OCI-LY3 (cell line): ENCODE data around the gene SEC14L3.

Experiments
- H2AFZ ChIP-seq: fragments of 200-600, 300-600 bp; shearing (Covaris generic); 2 replicates; pipeline ENCODE4 v1.6.0; 2014; ENCODE audit warnings: antibody characterized with exemption, low read depth, low read length
- H3K27ac ChIP-seq: fragments of 200-600, 300-600 bp; sonication (generic); 2 replicates; pipeline ENCODE4 v1.5.1; 2014; ENCODE audit warnings: mild to moderate bottlenecking, low read length, moderate library complexity, mixed read lengths
- H3K27me3 ChIP-seq: fragments of 200-600, 300-600 bp; sonication (generic); 2 replicates; pipeline ENCODE4 v1.6.1; 2014; ENCODE audit warnings: low read depth, low read length, mixed read lengths
- H3K36me3 ChIP-seq: fragments of 200-600, 300-600 bp; sonication (generic); replicated peaks from 2 replicates; pipeline ENCODE3; 2014; ENCODE audit warnings: low read depth, low read length, mixed read lengths
- H3K4me1 ChIP-seq: fragments of 300-600, 200-600 bp; sonication (generic); 2 replicates; pipeline ENCODE4 v1.6.1; 2014; ENCODE audit warnings: low read length, mixed read lengths
- H3K4me2 ChIP-seq: fragments of 200-600, 300-600 bp; sonication (generic); 2 replicates; pipeline ENCODE4 v1.6.1; 2014; ENCODE audit warnings: low read length, mixed read lengths
- H3K4me3 ChIP-seq: fragments of 300-600, 200-600 bp; sonication (generic); 2 replicates; pipeline ENCODE4 v1.5.1; 2014; ENCODE audit warnings: antibody characterized with exemption, mild to moderate bottlenecking, low read length, moderate library complexity
- H3K79me2 ChIP-seq: fragments of 300-600, 200-600 bp; shearing (Covaris generic); 2 replicates; pipeline ENCODE4 v1.6.1; 2014; ENCODE audit warnings: mild to moderate bottlenecking, low read length, mixed read lengths
- H3K9ac ChIP-seq: fragments of 300-600, 200-600 bp; shearing (Covaris generic); 2 replicates; pipeline ENCODE4 v1.6.0; 2014; ENCODE audit warnings: mild to moderate bottlenecking, low read length, moderate library complexity
- H3K9me3 ChIP-seq: fragments of 200-600, 300-600 bp; shearing (Covaris generic); 2 replicates; pipeline ENCODE4 v1.6.1; 2014; ENCODE audit warnings: low read length, mixed read lengths; ENCODE audit not compliant: insufficient read depth
- H4K20me1 ChIP-seq: fragments of 200-600, 300-600 bp; sonication (generic); 2 replicates; pipeline ENCODE4 v1.6.1; 2016; ENCODE audit warnings: low read length, mixed read lengths; ENCODE audit not compliant: insufficient read depth
- EZH2phosphoT487 ChIP-seq: fragments of 200-600 bp; shearing (Covaris generic); IDR thresholded peaks from 2 replicates; pipeline ENCODE4 v1.6.1; 2018; ENCODE audit warnings: antibody characterized with exemption, mixed run types, low read depth
- TF ChIP-seq, protein P1 (sequence below): fragments of 200-600, 300-600 bp; sonication (generic); IDR thresholded peaks from 2 replicates; pipeline ENCODE4 v1.5.1; 2014; ENCODE audit warnings: antibody characterized with exemption, low read length, low read depth

SEC14L3 gene

GRCh38 chr22:30439226-30439625 lies 32.6 kb downstream of the SEC14L3 start:
- Histone ChIP-seq H3K4me3 (no peak overlapping the region), H3K79me2 (no peaks in the 10 kb centered on the region), H3K27me3 (no peaks in the 10 kb centered on the region), H3K9ac (no peak overlapping the region), H4K20me1 (no peaks in the 10 kb centered on the region), H3K27ac (no peak overlapping the region), H3K4me1 (peaks cover 24% of the 10 kb centered on the region), H3K4me2 (no peak overlapping the region), H3K36me3 (peaks cover 18% of the 10 kb centered on the region), H3K9me3 (no peaks in the 10 kb centered on the region), H2AFZ (no peak overlapping the region)
- TF ChIP-seq, protein P1, sequence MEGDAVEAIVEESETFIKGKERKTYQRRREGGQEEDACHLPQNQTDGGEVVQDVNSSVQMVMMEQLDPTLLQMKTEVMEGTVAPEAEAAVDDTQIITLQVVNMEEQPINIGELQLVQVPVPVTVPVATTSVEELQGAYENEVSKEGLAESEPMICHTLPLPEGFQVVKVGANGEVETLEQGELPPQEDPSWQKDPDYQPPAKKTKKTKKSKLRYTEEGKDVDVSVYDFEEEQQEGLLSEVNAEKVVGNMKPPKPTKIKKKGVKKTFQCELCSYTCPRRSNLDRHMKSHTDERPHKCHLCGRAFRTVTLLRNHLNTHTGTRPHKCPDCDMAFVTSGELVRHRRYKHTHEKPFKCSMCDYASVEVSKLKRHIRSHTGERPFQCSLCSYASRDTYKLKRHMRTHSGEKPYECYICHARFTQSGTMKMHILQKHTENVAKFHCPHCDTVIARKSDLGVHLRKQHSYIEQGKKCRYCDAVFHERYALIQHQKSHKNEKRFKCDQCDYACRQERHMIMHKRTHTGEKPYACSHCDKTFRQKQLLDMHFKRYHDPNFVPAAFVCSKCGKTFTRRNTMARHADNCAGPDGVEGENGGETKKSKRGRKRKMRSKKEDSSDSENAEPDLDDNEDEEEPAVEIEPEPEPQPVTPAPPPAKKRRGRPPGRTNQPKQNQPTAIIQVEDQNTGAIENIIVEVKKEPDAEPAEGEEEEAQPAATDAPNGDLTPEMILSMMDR = no peak
- TF ChIP-seq EZH2phosphoT487 = no peak

GRCh38 chr22:30438559-30438958 lies 33.3 kb downstream of the SEC14L3 start:
- H3K4me1 ChIP-seq = peaks cover 24% of the 10 kb centered on the region
- H2AFZ ChIP-seq = no peak overlapping the region
- H4K20me1 ChIP-seq = no peaks in the 10 kb centered on the region
- no peak overlapping the region for H3K27ac ChIP-seq
- no peaks in the 10 kb centered on the region for H3K27me3 ChIP-seq
- H3K79me2 ChIP-seq = no peaks in the 10 kb centered on the region
- H3K9ac ChIP-seq = no peak overlapping the region
- peaks cover 22% of the 10 kb centered on the region for H3K36me3 ChIP-seq
- no peak overlapping the region for H3K4me3 ChIP-seq
- H3K4me2 ChIP-seq = no peak overlapping the region
- H3K9me3 ChIP-seq = no peaks in the 10 kb centered on the region
- no peak for TF ChIP-seq EZH2phosphoT487
- TF ChIP-seq, protein P1 = no peak

- Histone ChIP-seq H3K36me3 (peaks cover 22% of the 10 kb centered on the region), H3K27ac (peak overlapping the region; percentile 31), H2AFZ (peak overlapping the region; percentile 92), H4K20me1 (no peaks in the 10 kb centered on the region), H3K4me3 (peak overlapping the region; percentile 83), H3K79me2 (no peaks in the 10 kb centered on the region), H3K9me3 (no peaks in the 10 kb centered on the region), H3K27me3 (no peaks in the 10 kb centered on the region), H3K9ac (peak overlapping the region; percentile 35; the same call in 1 of the 2 replicates), H3K4me1 (peaks cover 14% of the 10 kb centered on the region), H3K4me2 (peak overlapping the region; percentile 88)
- no peak for TF ChIP-seq EZH2phosphoT487
- TF ChIP-seq, protein P1 = no peak
These were observed 35.6 kb downstream of the SEC14L3 start for GRCh38 chr22:30436196-30436595.

DNA sequence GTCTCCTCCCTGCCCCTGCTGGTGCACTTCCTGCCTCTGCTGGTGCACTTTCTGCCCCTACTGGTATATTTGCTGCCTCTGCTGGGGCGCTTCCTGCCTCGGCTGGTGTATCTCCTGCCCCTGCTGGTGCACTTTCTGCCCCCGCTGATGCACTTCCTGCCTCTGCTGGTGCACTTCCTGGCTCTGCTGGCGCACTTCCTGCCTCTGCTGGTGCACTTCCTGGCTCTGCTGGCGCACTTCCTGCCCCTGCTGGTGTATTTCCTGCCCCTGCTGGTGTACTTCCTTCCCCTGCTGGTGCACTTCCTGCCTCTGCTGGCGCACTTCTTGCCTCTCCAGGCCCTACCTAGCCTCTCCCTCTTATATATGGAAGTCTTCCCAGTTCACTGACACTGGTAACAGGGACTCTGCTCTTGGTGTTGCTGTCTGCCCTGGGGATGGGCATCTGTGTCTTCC lies 36.1 kb downstream of the SEC14L3 start:
- peaks cover 14% of the 10 kb centered on the region for H3K4me1 ChIP-seq
- H3K36me3 ChIP-seq = peaks cover 22% of the 10 kb centered on the region
- H3K4me3 ChIP-seq = peak overlapping the region; percentile 83
- H3K4me2 ChIP-seq = peak overlapping the region; percentile 88
- H3K9me3 ChIP-seq = no peaks in the 10 kb centered on the region
- no peaks in the 10 kb centered on the region for H4K20me1 ChIP-seq
- H2AFZ ChIP-seq = peak overlapping the region; percentile 92
- H3K27ac ChIP-seq = peak overlapping the region; percentile 31
- H3K9ac ChIP-seq = peak overlapping the region; percentile 48; the same call in 1 of the 2 replicates
- H3K27me3 ChIP-seq = no peaks in the 10 kb centered on the region
- TF ChIP-seq EZH2phosphoT487 = no peak
- TF ChIP-seq, protein P1 = peak; percentile 22
- H3K79me2 ChIP-seq = no peaks in the 10 kb centered on the region
